Caco-2 (cell line): ENCODE measurements around the gene MDP1. TPM values are rescaled to one million over a fixed set of nuclear protein-coding genes. Genes with fewer than 3 reads are reported as not detected.

Experiments used
- BruUV-seq: library from RNA; stranded (reverse); fragments of 400-500 nt; replicated peaks from 2 replicates; lab custom pipeline; 2021; lab: Mats Ljungman, UMichigan
- CTCF ChIA-PET: fragments of 300-600 bp; sonication (Branson Sonifier 250); formaldehyde crosslinking; loops from one replicate; lab custom pipeline; 2022; ENCODE audit warnings: antibody characterized with exemption; lab: Charles Lee
- POLR2A ChIA-PET: fragments of 300-600 bp; sonication (Branson Sonifier 250); formaldehyde crosslinking; loops from one replicate; lab custom pipeline; 2022; ENCODE audit warnings: antibody characterized with exemption; lab: Charles Lee
- DNase-seq, 2 experiments: peaks; one replicate each; pipeline versions ENCODE4 v3.0.0 to v3.0.0-alpha.2; 2020 to 2022
- H3K27me3 ChIP-seq: replicated peaks from 2 replicates; pipeline ENCODE4 v1.6.0; 2011; ENCODE audit warnings: low read length; ENCODE audit not compliant: control insufficient read depth, insufficient read depth
- H3K36me3 ChIP-seq: 2 replicates; pipeline ENCODE4 v1.5.1; 2011; ENCODE audit warnings: low read length; ENCODE audit not compliant: control insufficient read depth, insufficient read depth
- H3K4me1 ChIP-seq: fragments of 250-450 bp; sonication (Bioruptor Pico); 2 replicates; pipeline ENCODE4 v1.5.1; 2020; ENCODE audit warnings: mild to moderate bottlenecking
- H3K4me3 ChIP-seq: 2 replicates; pipeline ENCODE4 v1.5.1; 2011; ENCODE audit warnings: low read depth, mild to moderate bottlenecking, control low read depth, low read length
- H3K9me3 ChIP-seq: fragments of 250-450 bp; sonication (Bioruptor Pico); 2 replicates; pipeline ENCODE4 v1.5.1; 2020; ENCODE audit warnings: mild to moderate bottlenecking, moderate library complexity
- H3K27ac Mint-ChIP-seq: one replicate; pipeline ENCODE4 v1.8.0; 2022; ENCODE audit warnings: mixed read lengths; ENCODE audit not compliant: unreplicated experiment
- H3K27me3 Mint-ChIP-seq: one replicate; pipeline ENCODE4 v1.8.0; 2022; ENCODE audit warnings: mixed read lengths; ENCODE audit not compliant: insufficient read depth, unreplicated experiment
- H3K36me3 Mint-ChIP-seq: one replicate; pipeline ENCODE4 v1.8.0; 2022; ENCODE audit warnings: mild to moderate bottlenecking, mixed read lengths; ENCODE audit not compliant: insufficient read depth, unreplicated experiment
- H3K4me1 Mint-ChIP-seq: one replicate; pipeline ENCODE4 v1.8.0; 2022; ENCODE audit warnings: low read depth, mixed read lengths; ENCODE audit not compliant: unreplicated experiment
- H3K4me3 Mint-ChIP-seq: one replicate; pipeline ENCODE4 v1.8.0; 2022; ENCODE audit warnings: mild to moderate bottlenecking, moderate library complexity, mixed read lengths; ENCODE audit not compliant: unreplicated experiment
- H3K9me3 Mint-ChIP-seq: one replicate; pipeline ENCODE4 v1.8.0; 2022; ENCODE audit warnings: mixed read lengths; ENCODE audit not compliant: unreplicated experiment
- intact Hi-C: fragments of 100-400 bp; cut with micrococcal nuclease; formaldehyde crosslinking; loops from one replicate; pipeline ENCODE4 v1.10.0; 2022; ENCODE audit not compliant: unreplicated experiment
- total RNA-seq: library from RNA; stranded (reverse); gene quantifications from 2 replicates; pipeline ENCODE4 v1.2.3, GENCODE V29; 2022
- TF ChIP-seq, protein P1 (sequence below), 2 experiments: fragments of 200-600 bp in 1 of 2; IDR thresholded peaks; 1 replicate in 1 of 2; 2 replicates in 1 of 2; pipeline versions ENCODE4 v1.5.1 to v1.8.0; 2011 to 2022; ENCODE audit warnings: antibody characterized with exemption in 1 of 2, control low read depth in 1 of 2, inconsistent platforms in 1 of 2, low read depth in 1 of 2, low read length in 1 of 2, mild to moderate bottlenecking in 1 of 2, moderate library complexity in 1 of 2; ENCODE audit not compliant: insufficient read depth in 1 of 2, severe bottlenecking in 1 of 2, unreplicated experiment in 1 of 2

The MDP1 gene
- total RNA-seq, 1 experiment from 2014 or later = 20.5 TPM

DNA sequence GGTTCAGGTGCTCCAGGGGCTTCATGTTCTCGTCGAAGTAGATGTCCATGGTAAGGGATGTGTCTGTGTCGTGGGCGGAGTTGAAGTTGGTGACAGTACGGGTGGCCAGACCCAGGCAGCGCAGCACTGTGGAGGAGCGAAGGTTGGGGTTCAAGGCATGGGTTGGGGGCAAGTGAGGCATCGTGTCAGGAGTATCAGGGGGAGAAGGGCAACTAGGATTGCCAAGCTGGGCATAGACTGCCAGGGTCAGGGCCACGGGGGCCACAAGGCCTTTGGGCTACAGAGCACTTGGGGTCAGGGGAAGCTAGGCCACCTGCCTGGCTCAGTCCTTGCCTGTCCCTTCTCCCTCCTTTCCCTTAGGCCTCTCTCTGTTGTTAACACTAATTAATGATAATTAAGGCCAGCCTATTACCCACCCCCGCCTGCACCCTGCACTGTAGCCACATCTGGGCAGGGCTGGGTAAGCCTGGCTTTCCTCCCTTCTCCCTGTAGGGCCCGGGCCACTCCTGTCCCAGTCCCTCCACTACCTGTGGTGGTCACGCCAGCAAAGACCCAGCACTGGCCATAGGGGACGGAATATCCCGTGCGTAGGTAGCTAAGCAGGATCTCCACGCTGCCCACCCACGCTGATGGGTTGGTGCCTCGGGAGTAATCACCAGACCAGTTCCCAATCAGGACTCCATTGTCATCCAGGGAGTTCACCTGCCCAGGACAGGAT, 42.8 kb upstream of the MDP1 start:
- intact Hi-C loops = no loop called here
- Mint-ChIP-seq H3K4me3 (no peak overlapping the region), H3K4me1 (no peaks in the 10 kb centered on the region), H3K36me3 (no peaks in the 10 kb centered on the region), H3K27me3 (no peaks in the 10 kb centered on the region), H3K9me3 (no peaks in the 10 kb centered on the region), H3K27ac (peak overlapping the region; percentile 16)
- POLR2A ChIA-PET = no interaction called here
- no peaks in the 10 kb centered on the region for H3K27me3 ChIP-seq
- TF ChIP-seq, protein P1, sequence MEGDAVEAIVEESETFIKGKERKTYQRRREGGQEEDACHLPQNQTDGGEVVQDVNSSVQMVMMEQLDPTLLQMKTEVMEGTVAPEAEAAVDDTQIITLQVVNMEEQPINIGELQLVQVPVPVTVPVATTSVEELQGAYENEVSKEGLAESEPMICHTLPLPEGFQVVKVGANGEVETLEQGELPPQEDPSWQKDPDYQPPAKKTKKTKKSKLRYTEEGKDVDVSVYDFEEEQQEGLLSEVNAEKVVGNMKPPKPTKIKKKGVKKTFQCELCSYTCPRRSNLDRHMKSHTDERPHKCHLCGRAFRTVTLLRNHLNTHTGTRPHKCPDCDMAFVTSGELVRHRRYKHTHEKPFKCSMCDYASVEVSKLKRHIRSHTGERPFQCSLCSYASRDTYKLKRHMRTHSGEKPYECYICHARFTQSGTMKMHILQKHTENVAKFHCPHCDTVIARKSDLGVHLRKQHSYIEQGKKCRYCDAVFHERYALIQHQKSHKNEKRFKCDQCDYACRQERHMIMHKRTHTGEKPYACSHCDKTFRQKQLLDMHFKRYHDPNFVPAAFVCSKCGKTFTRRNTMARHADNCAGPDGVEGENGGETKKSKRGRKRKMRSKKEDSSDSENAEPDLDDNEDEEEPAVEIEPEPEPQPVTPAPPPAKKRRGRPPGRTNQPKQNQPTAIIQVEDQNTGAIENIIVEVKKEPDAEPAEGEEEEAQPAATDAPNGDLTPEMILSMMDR (IDR thresholded peaks at IDR 0.05; ENCODE audit: insufficient read depth in 1 of 2, low read depth in 1 of 2, low read length in 1 of 2, severe bottlenecking in 1 of 2, unreplicated experiment in 1 of 2) = no peak
- DNase-seq = no peak
- H3K36me3 ChIP-seq = no peaks in the 10 kb centered on the region
- H3K4me1 ChIP-seq = 0 out of 2 replicates have a peak, but pooled peaks cover 6% of the 10 kb centered on the region
- H3K4me3 ChIP-seq = no peak overlapping the region
- H3K9me3 ChIP-seq = no peaks in the 10 kb centered on the region
- CTCF ChIA-PET = no interaction called here
- no TSS peak for BruUV-seq

DNA sequence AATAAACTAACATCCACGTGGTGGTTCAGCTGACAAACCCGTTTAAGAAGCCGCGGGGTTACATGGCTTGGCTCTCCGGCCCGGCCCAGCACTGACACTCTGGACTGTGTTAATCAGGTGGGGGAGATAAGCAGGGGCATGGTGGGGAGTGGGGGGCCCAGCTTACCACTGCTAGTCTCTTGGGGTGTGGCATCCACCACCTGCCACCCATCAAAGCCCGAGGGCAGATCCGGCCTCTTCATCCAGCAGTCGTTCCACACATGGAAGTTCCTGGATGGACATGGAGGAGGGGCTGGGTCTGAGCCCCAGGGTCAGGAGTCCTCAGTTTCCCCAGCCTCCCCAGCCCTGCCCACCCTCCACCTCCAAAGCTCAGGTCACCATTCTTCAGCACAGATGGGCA, 42.3 kb upstream of the MDP1 start:
- intact Hi-C loops = no loop called here
- no peaks in the 10 kb centered on the region for H3K4me1 Mint-ChIP-seq
- Histone ChIP-seq H3K4me1 (peaks cover under 1% of the 10 kb centered on the region), H3K9me3 (no peaks in the 10 kb centered on the region), H3K36me3 (no peaks in the 10 kb centered on the region), H3K27me3 (no peaks in the 10 kb centered on the region), H3K4me3 (no peak overlapping the region)
- BruUV-seq = no TSS peak
- ChIA-PET CTCF (no interaction called here), POLR2A (no interaction called here)
- H3K9me3 Mint-ChIP-seq = no peaks in the 10 kb centered on the region
- no peak overlapping the region for H3K4me3 Mint-ChIP-seq
- H3K36me3 Mint-ChIP-seq = no peaks in the 10 kb centered on the region
- DNase-seq = no peak
- TF ChIP-seq, protein P1 (IDR thresholded peaks at IDR 0.05; ENCODE audit: insufficient read depth in 1 of 2, low read depth in 1 of 2, low read length in 1 of 2, severe bottlenecking in 1 of 2, unreplicated experiment in 1 of 2) = no peak
- no peak overlapping the region for H3K27ac Mint-ChIP-seq
- H3K27me3 Mint-ChIP-seq = no peaks in the 10 kb centered on the region

DNA sequence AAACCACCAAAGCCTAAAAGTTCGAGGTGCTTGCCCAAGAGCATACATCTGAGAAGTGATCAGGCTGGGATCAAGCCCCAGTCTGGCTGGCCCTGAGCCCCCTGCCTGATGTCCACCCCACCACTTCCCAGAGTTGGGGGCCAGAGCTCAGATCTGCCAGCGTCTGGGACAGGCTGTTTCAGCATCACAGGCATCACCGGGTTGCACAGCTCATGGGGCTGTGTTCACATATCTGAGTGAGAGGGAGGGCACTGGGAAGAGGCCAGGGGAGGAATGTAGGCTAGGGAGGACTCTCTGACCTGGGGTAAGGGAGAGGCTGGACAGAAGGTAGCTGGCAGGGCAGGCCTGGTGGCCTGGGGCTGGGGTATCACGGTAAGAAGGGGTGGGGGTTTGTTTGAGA, 41.1 kb upstream of the MDP1 start:
- POLR2A ChIA-PET = no interaction called here
- peaks cover 12% of the 10 kb centered on the region for H3K4me1 ChIP-seq
- Mint-ChIP-seq H3K27me3 (no peaks in the 10 kb centered on the region), H3K27ac (no peak overlapping the region), H3K9me3 (no peaks in the 10 kb centered on the region), H3K4me3 (no peak overlapping the region), H3K36me3 (no peaks in the 10 kb centered on the region), H3K4me1 (no peaks in the 10 kb centered on the region)
- TF ChIP-seq, protein P1 (IDR thresholded peaks at IDR 0.05; ENCODE audit: insufficient read depth in 1 of 2, low read depth in 1 of 2, low read length in 1 of 2, severe bottlenecking in 1 of 2, unreplicated experiment in 1 of 2) = no peak
- no peak for DNase-seq
- CTCF ChIA-PET = interaction anchor here (0.5 to 1.3 kb wide), 2 partner anchors 41 to 75 kb away, joined by 3 to 4 read pairs; no protein-coding TSS in a partner anchor
- no peaks in the 10 kb centered on the region for H3K27me3 ChIP-seq
- BruUV-seq = no TSS peak
- no peaks in the 10 kb centered on the region; the same call in 1 of the 2 replicates for H3K36me3 ChIP-seq
- no peak overlapping the region for H3K4me3 ChIP-seq
- H3K9me3 ChIP-seq = no peaks in the 10 kb centered on the region
- intact Hi-C loops = no loop called here
